ENCODE data around the gene MRPL33. TPM values are rescaled to one million over a fixed set of nuclear protein-coding genes. Genes with fewer than 3 reads are reported as not detected.

The MRPL33 gene
- polyA plus RNA-seq, 3 donors = 67.4 to 341 (median 331) TPM

- peaks cover 0 to 3% of the 10 kb centered on the region in 2 donors for H3K36me3 Mint-ChIP-seq
- H3K27me3 Mint-ChIP-seq (ENCODE audit: low read depth in 3 of 3) = peaks cover 0 to 1% (median 0%) of the 10 kb centered on the region in 3 donors
- DNase-seq = no peak
- H2AFZ ChIP-seq (ENCODE audit: insufficient read depth, low read depth, low read length, poor library complexity, severe bottlenecking) = no peak overlapping the region
- H3K27ac ChIP-seq (ENCODE audit: low read depth in 1 of 2, low read length in 2 of 2) = no peak overlapping the region
- no peak overlapping the region for H3K4me3 Mint-ChIP-seq
- peaks cover 0 to 8% (median 5%) of the 10 kb centered on the region in 7 donors for H3K9me3 Mint-ChIP-seq
- TF ChIP-seq, protein P1, sequence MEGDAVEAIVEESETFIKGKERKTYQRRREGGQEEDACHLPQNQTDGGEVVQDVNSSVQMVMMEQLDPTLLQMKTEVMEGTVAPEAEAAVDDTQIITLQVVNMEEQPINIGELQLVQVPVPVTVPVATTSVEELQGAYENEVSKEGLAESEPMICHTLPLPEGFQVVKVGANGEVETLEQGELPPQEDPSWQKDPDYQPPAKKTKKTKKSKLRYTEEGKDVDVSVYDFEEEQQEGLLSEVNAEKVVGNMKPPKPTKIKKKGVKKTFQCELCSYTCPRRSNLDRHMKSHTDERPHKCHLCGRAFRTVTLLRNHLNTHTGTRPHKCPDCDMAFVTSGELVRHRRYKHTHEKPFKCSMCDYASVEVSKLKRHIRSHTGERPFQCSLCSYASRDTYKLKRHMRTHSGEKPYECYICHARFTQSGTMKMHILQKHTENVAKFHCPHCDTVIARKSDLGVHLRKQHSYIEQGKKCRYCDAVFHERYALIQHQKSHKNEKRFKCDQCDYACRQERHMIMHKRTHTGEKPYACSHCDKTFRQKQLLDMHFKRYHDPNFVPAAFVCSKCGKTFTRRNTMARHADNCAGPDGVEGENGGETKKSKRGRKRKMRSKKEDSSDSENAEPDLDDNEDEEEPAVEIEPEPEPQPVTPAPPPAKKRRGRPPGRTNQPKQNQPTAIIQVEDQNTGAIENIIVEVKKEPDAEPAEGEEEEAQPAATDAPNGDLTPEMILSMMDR (IDR thresholded peaks at IDR 0.05) = no peak
- peaks cover 15 to 25% of the 10 kb centered on the region in 2 donors for H3K4me1 ChIP-seq (ENCODE audit: control insufficient read depth in 1 of 2, insufficient read depth in 2 of 2, low read length in 2 of 2)
- peaks cover 50% of the 10 kb centered on the region for H3K4me1 Mint-ChIP-seq
- peaks cover 0 to 4% of the 10 kb centered on the region in 2 donors for H3K9me3 ChIP-seq (replicated peaks in 1 of 2; ENCODE audit: control insufficient read depth in 1 of 2, insufficient read depth in 1 of 2, low read length in 2 of 2)
- no CpG with 5 or more reads among the region's 1 CpG for WGBS (ENCODE audit: insufficient coverage)
- H3K9ac ChIP-seq (ENCODE audit: insufficient read depth, low read length, poor library complexity, severe bottlenecking) = no peak overlapping the region
- intact Hi-C loops (cut with micrococcal nuclease) = loop anchor here in 1 of 2 donors (10.0 kb wide), 1 partner anchor 50 kb away; the partner anchor contains the start of gene MRPL33
- no peak overlapping the region for H3K4me3 ChIP-seq (replicated peaks in 1 of 3; ENCODE audit: low read depth in 2 of 3, low read length in 3 of 3)
- H3K27ac Mint-ChIP-seq = no peak overlapping the region
- H3K36me3 ChIP-seq (replicated peaks in 1 of 2; ENCODE audit: control insufficient read depth in 1 of 2, insufficient read depth in 2 of 2, low read length in 2 of 2) = no peaks in the 10 kb centered on the region
- H3K79me2 ChIP-seq (ENCODE audit: insufficient read depth, low read length) = no peaks in the 10 kb centered on the region
- no peaks in the 10 kb centered on the region for H4K20me1 ChIP-seq (ENCODE audit: insufficient read depth, low read length)
- H3K4me2 ChIP-seq (replicated peaks; ENCODE audit: extremely low read depth, low read length, poor library complexity, severe bottlenecking) = no peak overlapping the region
- no peaks in the 10 kb centered on the region for H3K27me3 ChIP-seq (ENCODE audit: control insufficient read depth in 2 of 2, insufficient read depth in 2 of 2, low read length in 2 of 2)
Measured at GRCh38 chr2:27824401-27824800, 52.9 kb downstream of the MRPL33 start.

GRCh38 chr2:27828305-27828704 is 56.8 kb downstream of the MRPL33 start:
- intact Hi-C loops (cut with micrococcal nuclease) = loop anchor here in 1 of 2 donors (10.0 kb wide), 1 partner anchor 54 kb away; the partner anchor contains the start of gene MRPL33
- TF ChIP-seq, protein P1 (IDR thresholded peaks at IDR 0.05) = no peak
- no peak for DNase-seq
- H3K27me3 Mint-ChIP-seq (ENCODE audit: low read depth in 3 of 3) = peaks cover 0 to 2% (median 1%) of the 10 kb centered on the region in 3 donors
- H3K79me2 ChIP-seq (ENCODE audit: insufficient read depth, low read length) = no peaks in the 10 kb centered on the region
- H3K9ac ChIP-seq (ENCODE audit: insufficient read depth, low read length, poor library complexity, severe bottlenecking) = no peak overlapping the region
- H3K4me3 Mint-ChIP-seq = no peak overlapping the region
- peaks cover 82% of the 10 kb centered on the region for H3K4me1 Mint-ChIP-seq
- H4K20me1 ChIP-seq (ENCODE audit: insufficient read depth, low read length) = no peaks in the 10 kb centered on the region
- peaks cover 3% of the 10 kb centered on the region in 2 donors for H3K36me3 Mint-ChIP-seq
- no CpG with 5 or more reads among the region's 1 CpG for WGBS (ENCODE audit: insufficient coverage)
- no peaks in the 10 kb centered on the region for H3K36me3 ChIP-seq (replicated peaks in 1 of 2; ENCODE audit: control insufficient read depth in 1 of 2, insufficient read depth in 2 of 2, low read length in 2 of 2)
- H2AFZ ChIP-seq (ENCODE audit: insufficient read depth, low read depth, low read length, poor library complexity, severe bottlenecking) = no peak overlapping the region
- H3K27ac Mint-ChIP-seq = peak overlapping the region in 2 of 7 donors; percentile 16 to 68
- H3K4me2 ChIP-seq (replicated peaks; ENCODE audit: extremely low read depth, low read length, poor library complexity, severe bottlenecking) = no peak overlapping the region
- no peak overlapping the region for H3K27ac ChIP-seq (ENCODE audit: low read depth in 1 of 2, low read length in 2 of 2)
- no peaks in the 10 kb centered on the region for H3K27me3 ChIP-seq (ENCODE audit: control insufficient read depth in 2 of 2, insufficient read depth in 2 of 2, low read length in 2 of 2)
- H3K9me3 ChIP-seq (replicated peaks in 1 of 2; ENCODE audit: control insufficient read depth in 1 of 2, insufficient read depth in 1 of 2, low read length in 2 of 2) = peaks cover 0 to 4% of the 10 kb centered on the region in 2 donors
- H3K4me3 ChIP-seq (replicated peaks in 1 of 3; ENCODE audit: low read depth in 2 of 3, low read length in 3 of 3) = no peak overlapping the region
- peaks cover 54 to 63% of the 10 kb centered on the region in 2 donors for H3K4me1 ChIP-seq (ENCODE audit: control insufficient read depth in 1 of 2, insufficient read depth in 2 of 2, low read length in 2 of 2)
- H3K9me3 Mint-ChIP-seq = peaks cover 3 to 12% (median 11%) of the 10 kb centered on the region in 7 donors

Other genes with a start within 250 kb of the MRPL33 start
- 10 to 100 TPM in 2 of 3 donors, 1 to 10 TPM in 1; 6.7 to 13.1 (median 12.8) TPM for gene ZNF512, start 188.7 kb upstream of the MRPL33 start, polyA plus RNA-seq
- gene CCDC121, start 142.7 kb upstream of the MRPL33 start, polyA plus RNA-seq = under 1 TPM; 0.22 to 0.61 (median 0.53) TPM
- gene GPN1, start 142.7 kb upstream of the MRPL33 start, polyA plus RNA-seq = 10 to 100 TPM; 16.1 to 49.8 (median 46.8) TPM
- 10 to 100 TPM; 10.7 to 59.0 (median 12.2) TPM for gene SUPT7L, start 108.1 kb upstream of the MRPL33 start, polyA plus RNA-seq
- gene SLC4A1AP, start 107.8 kb upstream of the MRPL33 start, polyA plus RNA-seq = 10 to 100 TPM; 12.7 to 24.9 (median 18.3) TPM
- 10 to 100 TPM in 1 of 3 donors, 1 to 10 TPM in 2; 3.9 to 39.1 (median 4.3) TPM for gene RBKS, start 118.7 kb downstream of the MRPL33 start, polyA plus RNA-seq
- gene BABAM2, start 119.0 kb downstream of the MRPL33 start, polyA plus RNA-seq = 10 to 100 TPM; 33.2 to 52.8 (median 49.3) TPM